PC-3 (cell line): ENCODE data around the gene NFKBIA. TPM values are rescaled to one million over a fixed set of nuclear protein-coding genes. Genes with fewer than 3 reads are reported as not detected.

Source experiments
- ATAC-seq: fragments of 200-7000 bp; cut with Tn5 transposase; 2 replicates; pipeline ENCODE4 v1.9.1; 2020; ENCODE audit warnings: mild to moderate bottlenecking, moderate library complexity
- BruUV-seq: library from RNA; stranded (reverse); fragments of 400-500 nt; replicated peaks from 2 replicates; lab custom pipeline; 2021; lab: Mats Ljungman, UMichigan
- CTCF ChIA-PET: fragments of 300-600 bp; sonication (Branson Sonifier 250); formaldehyde crosslinking; loops from one replicate; lab custom pipeline; 2022; ENCODE audit warnings: antibody characterized with exemption; lab: Charles Lee
- POLR2A ChIA-PET: fragments of 300-600 bp; sonication (Branson Sonifier 250); formaldehyde crosslinking; loops from one replicate; lab custom pipeline; 2022; ENCODE audit warnings: antibody characterized with exemption; ENCODE audit not compliant: unreplicated experiment; lab: Charles Lee
- DNase-seq: peaks from one replicate; pipeline ENCODE4 v3.0.0-alpha.2; 2015
- H2AFZ ChIP-seq: fragments of 300-600 bp; sonication (generic); 2 replicates; pipeline ENCODE4 v1.6.0; 2016; ENCODE audit warnings: antibody characterized with exemption, low read length
- H3F3A ChIP-seq: fragments of 300-600 bp; sonication (generic); one replicate; pipeline ENCODE4 v1.6.0; 2017; ENCODE audit warnings: antibody characterized with exemption, low read length, control low read depth, mild to moderate bottlenecking; ENCODE audit not compliant: unreplicated experiment
- H3K27ac ChIP-seq: fragments of 300-600 bp; sonication (generic); 2 replicates; pipeline ENCODE4 v1.5.1; 2016; ENCODE audit warnings: mild to moderate bottlenecking, low read length
- H3K27me3 ChIP-seq: fragments of 300-600 bp; sonication (generic); 2 replicates; pipeline ENCODE4 v1.6.1; 2016; ENCODE audit warnings: low read length, mixed read lengths
- H3K36me3 ChIP-seq: fragments of 300-600 bp; sonication (generic); 2 replicates; pipeline ENCODE4 v1.6.1; 2016; ENCODE audit warnings: low read depth, mixed run types, low read length, mixed read lengths
- H3K4me1 ChIP-seq: fragments of 300-600 bp; sonication (generic); 2 replicates; pipeline ENCODE4 v1.5.1; 2016; ENCODE audit warnings: low read length; ENCODE audit not compliant: insufficient read depth
- H3K4me2 ChIP-seq: fragments of 300-600 bp; sonication (generic); 2 replicates; pipeline ENCODE4 v1.6.0; 2016; ENCODE audit warnings: low read length
- H3K4me3 ChIP-seq: fragments of 300-600 bp; sonication (generic); 2 replicates; pipeline ENCODE4 v1.5.1; 2016; ENCODE audit warnings: mild to moderate bottlenecking, low read length, mixed read lengths
- H3K79me2 ChIP-seq: fragments of 300-600 bp; sonication (generic); 2 replicates; pipeline ENCODE4 v1.6.1; 2017; ENCODE audit warnings: low read length, mixed read lengths
- H3K9ac ChIP-seq: fragments of 300-600 bp; sonication (generic); 2 replicates; pipeline ENCODE4 v1.6.0; 2016; ENCODE audit warnings: mild to moderate bottlenecking, low read length
- H3K9me2 ChIP-seq: fragments of 300-600 bp; sonication (generic); replicated peaks from 2 replicates; pipeline ENCODE4 v1.6.1; 2016; ENCODE audit warnings: mixed run types, low read length, mixed read lengths
- H3K9me3 ChIP-seq: fragments of 300-600 bp; sonication (generic); 2 replicates; pipeline ENCODE4 v1.6.1; 2016; ENCODE audit warnings: low read length, mixed read lengths
- H4K20me1 ChIP-seq: fragments of 300-600 bp; sonication (generic); 2 replicates; pipeline ENCODE4 v1.6.1; 2016; ENCODE audit warnings: low read length, mixed read lengths
- CTCF ChIP-seq: fragments of 300-600 bp; sonication (generic); conservative IDR thresholded peaks from 2 replicates; pipeline ENCODE4 v1.5.1; 2017; ENCODE audit warnings: antibody characterized with exemption, low read depth, mild to moderate bottlenecking, low read length
- EZH2 ChIP-seq: fragments of 300-600 bp; sonication (generic); IDR thresholded peaks from one replicate; pipeline ENCODE4 v1.6.1; 2017; ENCODE audit warnings: antibody characterized with exemption, mild to moderate bottlenecking, low read length; ENCODE audit not compliant: unreplicated experiment
- EZH2phosphoT487 ChIP-seq: fragments of 300-600 bp; sonication (generic); IDR thresholded peaks from 2 replicates; pipeline ENCODE4 v1.6.1; 2018; ENCODE audit warnings: mild to moderate bottlenecking, antibody characterized with exemption, low read length, borderline replicate concordance
- intact Hi-C: fragments of 100-400 bp; cut with micrococcal nuclease; formaldehyde crosslinking; loops from 2 replicates; pipeline ENCODE4 v1.9.0; 2023
- total RNA-seq: library from RNA; depleted of rRNA; stranded (reverse); fragments of >200 nt; gene quantifications from 2 replicates; pipeline ENCODE4 v1.2.3, GENCODE V29; 2014

NFKBIA gene
- total RNA-seq, 1 experiment from 2014 or later: 226 TPM

GRCh38 chr14:35409595-35409994, 5.0 kb upstream of the NFKBIA start:
- Histone ChIP-seq H3K27me3 (no peaks in the 10 kb centered on the region), H3K27ac (no peak overlapping the region), H3K9ac (no peak overlapping the region), H3K4me3 (no peak overlapping the region), H4K20me1 (no peaks in the 10 kb centered on the region), H3K79me2 (peaks cover 6% of the 10 kb centered on the region; the same call in 1 of the 2 replicates), H3K4me2 (no peak overlapping the region), H2AFZ (no peak overlapping the region), H3K4me1 (peaks cover 21% of the 10 kb centered on the region), H3K9me2 (no peaks in the 10 kb centered on the region), H3K9me3 (no peaks in the 10 kb centered on the region), H3K36me3 (no peaks in the 10 kb centered on the region), H3F3A (no peaks in the 10 kb centered on the region)
- intact Hi-C loops: no loop called here
- no TSS peak for BruUV-seq
- no peak for TF ChIP-seq EZH2phosphoT487
- DNase-seq: no peak
- no peak for ATAC-seq
- ChIA-PET CTCF (interaction anchor here (0.7 to 1.0 kb wide), 2 partner anchors 31 to 269 kb away, joined by 4 to 6 read pairs; no protein-coding TSS in a partner anchor), POLR2A (interaction anchor here (0.5 kb wide), 1 partner anchor 118 kb away, joined by 3 read pairs; the partner anchor contains the start of gene PSMA6)

GRCh38 chr14:35408026-35408425, 3.5 kb upstream of the NFKBIA start:
- DNase-seq: no peak
- no peak overlapping the region for H3K27ac ChIP-seq
- intact Hi-C loops: no loop called here
- ChIA-PET CTCF (interaction anchor here (0.5 kb wide), 1 partner anchor 120 kb away, joined by 3 read pairs; no protein-coding TSS in a partner anchor), POLR2A (no interaction called here)
- TF ChIP-seq CTCF: no peak
- no peak for TF ChIP-seq EZH2
- no peaks in the 10 kb centered on the region for H3K27me3 ChIP-seq
- H4K20me1 ChIP-seq: peaks cover 6% of the 10 kb centered on the region
- peaks cover 16% of the 10 kb centered on the region for H3K79me2 ChIP-seq
- no peak overlapping the region for H2AFZ ChIP-seq
- peaks cover 6% of the 10 kb centered on the region for H3K36me3 ChIP-seq
- H3K9me3 ChIP-seq: no peaks in the 10 kb centered on the region
- peaks cover 21% of the 10 kb centered on the region for H3K4me1 ChIP-seq
- no peak overlapping the region for H3K4me2 ChIP-seq
- H3F3A ChIP-seq: no peaks in the 10 kb centered on the region
- H3K4me3 ChIP-seq: no peak overlapping the region
- H3K9ac ChIP-seq: no peak overlapping the region
- ATAC-seq: no peak
- no TSS peak for BruUV-seq
- H3K9me2 ChIP-seq: no peaks in the 10 kb centered on the region

GRCh38 chr14:35407306-35407630, 2.7 kb upstream of the NFKBIA start:
- Histone ChIP-seq H3F3A (no peaks in the 10 kb centered on the region), H3K9me3 (no peaks in the 10 kb centered on the region), H4K20me1 (peaks cover 14% of the 10 kb centered on the region), H3K9ac (no peak overlapping the region), H3K9me2 (no peaks in the 10 kb centered on the region), H3K79me2 (peaks cover 23% of the 10 kb centered on the region), H2AFZ (no peak overlapping the region), H3K4me1 (peaks cover 29% of the 10 kb centered on the region), H3K27ac (no peak overlapping the region), H3K4me3 (no peak overlapping the region), H3K36me3 (peaks cover 14% of the 10 kb centered on the region), H3K4me2 (peak overlapping the region; percentile 48), H3K27me3 (no peaks in the 10 kb centered on the region)
- no TSS peak for BruUV-seq
- DNase-seq (no peak), ATAC-seq (no peak)
- POLR2A ChIA-PET: no interaction called here
- intact Hi-C loops: loop anchor here (1.0 to 2.0 kb wide), 5 partner anchors 74 to 267 kb away; partner anchors contain the start of gene PSMA6
- CTCF ChIA-PET: no interaction called here
- TF ChIP-seq EZH2phosphoT487 (no peak), EZH2 (no peak), CTCF (no peak; the same call in 1 of the 2 replicates)
